ENCODE results near the gene PKNOX2.

PKNOX2 gene

DNA sequence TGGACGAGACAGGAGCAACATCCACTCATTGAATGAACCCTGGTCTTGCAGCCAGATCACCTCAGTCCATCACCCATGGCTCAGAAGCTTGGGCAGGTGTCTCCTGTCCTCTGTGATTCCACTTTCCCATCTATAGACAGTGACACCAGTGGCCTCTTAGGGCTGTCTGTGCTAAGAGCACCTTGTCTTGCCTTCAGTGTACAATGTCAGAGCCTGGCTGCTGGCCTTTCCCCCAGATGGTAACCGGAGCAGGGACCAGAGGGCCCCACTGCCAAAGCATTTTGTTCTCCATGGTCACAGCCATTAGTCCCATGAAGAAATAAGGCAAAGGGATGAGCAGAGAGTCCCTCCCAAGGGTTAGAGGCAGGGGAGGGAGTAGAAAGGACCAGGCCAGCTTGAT, 35.4 kb downstream of the PKNOX2 start:
- no peak overlapping the region for H3K4me2 ChIP-seq (ENCODE audit: insufficient read depth, low read length)
- DNase-seq (no peak), ATAC-seq (ENCODE audit: insufficient read depth, low read depth) (no peak)
- H3K4me3 ChIP-seq (ENCODE audit: low read depth in 1 of 2, low read length in 2 of 2) = no peak overlapping the region
- no peaks in the 10 kb centered on the region for H3K36me3 ChIP-seq (ENCODE audit: insufficient read depth, low read length)
- H3K27ac ChIP-seq (ENCODE audit: low read length) = no peak overlapping the region
- no peaks in the 10 kb centered on the region for H3K9me3 ChIP-seq (ENCODE audit: insufficient read depth, low read length, severe bottlenecking)
- peaks cover 5% of the 10 kb centered on the region for H3K27me3 ChIP-seq (ENCODE audit: insufficient read depth, low read length, poor library complexity)
- H4K20me1 ChIP-seq (ENCODE audit: insufficient read depth, low read length) = no peaks in the 10 kb centered on the region
- H3K9ac ChIP-seq (ENCODE audit: low read depth, low read length) = no peak overlapping the region
- TF ChIP-seq EZH2 (IDR thresholded peaks at IDR 0.05; ENCODE audit: borderline replicate concordance, low read depth, low read length, severe bottlenecking) = no peak
- TF ChIP-seq, protein P1, sequence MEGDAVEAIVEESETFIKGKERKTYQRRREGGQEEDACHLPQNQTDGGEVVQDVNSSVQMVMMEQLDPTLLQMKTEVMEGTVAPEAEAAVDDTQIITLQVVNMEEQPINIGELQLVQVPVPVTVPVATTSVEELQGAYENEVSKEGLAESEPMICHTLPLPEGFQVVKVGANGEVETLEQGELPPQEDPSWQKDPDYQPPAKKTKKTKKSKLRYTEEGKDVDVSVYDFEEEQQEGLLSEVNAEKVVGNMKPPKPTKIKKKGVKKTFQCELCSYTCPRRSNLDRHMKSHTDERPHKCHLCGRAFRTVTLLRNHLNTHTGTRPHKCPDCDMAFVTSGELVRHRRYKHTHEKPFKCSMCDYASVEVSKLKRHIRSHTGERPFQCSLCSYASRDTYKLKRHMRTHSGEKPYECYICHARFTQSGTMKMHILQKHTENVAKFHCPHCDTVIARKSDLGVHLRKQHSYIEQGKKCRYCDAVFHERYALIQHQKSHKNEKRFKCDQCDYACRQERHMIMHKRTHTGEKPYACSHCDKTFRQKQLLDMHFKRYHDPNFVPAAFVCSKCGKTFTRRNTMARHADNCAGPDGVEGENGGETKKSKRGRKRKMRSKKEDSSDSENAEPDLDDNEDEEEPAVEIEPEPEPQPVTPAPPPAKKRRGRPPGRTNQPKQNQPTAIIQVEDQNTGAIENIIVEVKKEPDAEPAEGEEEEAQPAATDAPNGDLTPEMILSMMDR (IDR thresholded peaks at IDR 0.05; ENCODE audit: borderline replicate concordance, extremely low read depth, low read length, poor library complexity, severe bottlenecking) = no peak
- no peak overlapping the region for H2AFZ ChIP-seq (ENCODE audit: low read depth, low read length)
- H3K4me1 ChIP-seq (ENCODE audit: insufficient read depth, low read length) = no peaks in the 10 kb centered on the region
- H3K79me2 ChIP-seq (ENCODE audit: insufficient read depth, low read length) = no peaks in the 10 kb centered on the region

GRCh38 chr11:125200441-125200840, 35.9 kb downstream of the PKNOX2 start:
- H3K36me3 ChIP-seq (ENCODE audit: insufficient read depth, low read length) = no peaks in the 10 kb centered on the region
- no peak overlapping the region for H3K4me3 ChIP-seq (ENCODE audit: low read depth in 1 of 2, low read length in 2 of 2)
- TF ChIP-seq EZH2 (IDR thresholded peaks at IDR 0.05; ENCODE audit: borderline replicate concordance, low read depth, low read length, severe bottlenecking) = no peak
- TF ChIP-seq, protein P1 (IDR thresholded peaks at IDR 0.05; ENCODE audit: borderline replicate concordance, extremely low read depth, low read length, poor library complexity, severe bottlenecking) = no peak
- ATAC-seq (ENCODE audit: insufficient read depth, low read depth) (no peak), DNase-seq (no peak)
- H3K27me3 ChIP-seq (ENCODE audit: insufficient read depth, low read length, poor library complexity) = peaks cover 5% of the 10 kb centered on the region
- no peak overlapping the region for H3K9ac ChIP-seq (ENCODE audit: low read depth, low read length)
- H2AFZ ChIP-seq (ENCODE audit: low read depth, low read length) = no peak overlapping the region
- no peak overlapping the region for H3K4me2 ChIP-seq (ENCODE audit: insufficient read depth, low read length)
- H3K79me2 ChIP-seq (ENCODE audit: insufficient read depth, low read length) = no peaks in the 10 kb centered on the region
- H3K9me3 ChIP-seq (ENCODE audit: insufficient read depth, low read length, severe bottlenecking) = no peaks in the 10 kb centered on the region
- no peaks in the 10 kb centered on the region for H3K4me1 ChIP-seq (ENCODE audit: insufficient read depth, low read length)
- no peaks in the 10 kb centered on the region for H4K20me1 ChIP-seq (ENCODE audit: insufficient read depth, low read length)
- no peak overlapping the region for H3K27ac ChIP-seq (ENCODE audit: low read length)

DNA sequence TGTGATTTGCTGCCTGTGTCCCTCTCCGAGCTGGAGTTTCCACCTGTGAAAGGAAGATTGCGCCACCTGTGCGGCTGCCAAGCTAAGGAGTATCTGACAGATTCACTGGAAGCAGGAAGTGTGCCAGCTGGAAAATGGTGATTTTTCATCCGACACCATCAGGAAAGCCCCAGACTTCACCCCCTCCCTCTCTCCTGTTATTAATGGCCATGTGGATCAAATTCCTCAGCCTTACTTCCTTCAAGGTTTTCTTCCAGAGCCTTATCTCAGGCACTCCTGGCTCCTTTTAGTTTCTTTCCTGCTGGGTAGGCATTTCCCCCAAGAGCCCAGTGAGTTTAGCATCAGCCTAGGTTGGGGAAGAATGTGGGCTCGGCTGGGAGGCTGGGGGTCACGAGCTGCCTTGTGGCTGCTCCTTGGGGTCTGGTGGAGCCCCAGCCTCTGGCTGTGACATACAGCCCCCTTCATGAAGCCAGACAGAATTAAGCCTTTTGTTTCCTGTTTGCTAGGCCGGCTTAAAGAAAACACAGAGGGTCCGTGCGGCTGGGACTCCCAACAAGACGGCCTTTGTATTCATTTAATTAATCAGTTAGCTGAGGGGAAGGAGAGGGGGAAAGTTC, 37.1 kb downstream of the PKNOX2 start:
- Histone ChIP-seq H3K27me3 (ENCODE audit: insufficient read depth, low read length, poor library complexity) (peaks cover 5% of the 10 kb centered on the region), H3K9me3 (ENCODE audit: insufficient read depth, low read length, severe bottlenecking) (no peaks in the 10 kb centered on the region), H3K36me3 (ENCODE audit: insufficient read depth, low read length) (no peaks in the 10 kb centered on the region), H4K20me1 (ENCODE audit: insufficient read depth, low read length) (no peaks in the 10 kb centered on the region), H3K4me3 (ENCODE audit: low read depth in 1 of 2, low read length in 2 of 2) (no peak overlapping the region), H2AFZ (ENCODE audit: low read depth, low read length) (no peak overlapping the region), H3K4me2 (ENCODE audit: insufficient read depth, low read length) (no peak overlapping the region), H3K4me1 (ENCODE audit: insufficient read depth, low read length) (no peaks in the 10 kb centered on the region), H3K27ac (ENCODE audit: low read length) (no peak overlapping the region), H3K79me2 (ENCODE audit: insufficient read depth, low read length) (no peaks in the 10 kb centered on the region), H3K9ac (ENCODE audit: low read depth, low read length) (no peak overlapping the region)
- ATAC-seq (ENCODE audit: insufficient read depth, low read depth) (no peak), DNase-seq (no peak)
- TF ChIP-seq, protein P1 (IDR thresholded peaks at IDR 0.05; ENCODE audit: borderline replicate concordance, extremely low read depth, low read length, poor library complexity, severe bottlenecking) = no peak
- no peak for TF ChIP-seq EZH2 (IDR thresholded peaks at IDR 0.05; ENCODE audit: borderline replicate concordance, low read depth, low read length, severe bottlenecking)
